Islet of Langerhans (tissue), 1 donor: ENCODE data around the gene SYNE2.
"Not testable (repeated sequence)": the region's sequence is repeated elsewhere in the genome, so short reads cannot be mapped to it uniquely, and the experiment has no call there.

Experiments
- FAIRE-seq: peaks from one replicate; lab custom pipeline; 2011; peaks lifted over from hg19 to GRCh38; lab: Jason Lieb, UNC

SYNE2 gene

GRCh38 chr14:64195199-64195598, 342.4 kb downstream of the SYNE2 start:
- FAIRE-seq, result no peak

- FAIRE-seq, result no peak
These were observed 343.3 kb downstream of the SYNE2 start for GRCh38 chr14:64196056-64196455.

- no peak for FAIRE-seq
These were observed 344.1 kb downstream of the SYNE2 start for GRCh38 chr14:64196814-64197411.

- no peak for FAIRE-seq
These were observed 345.2 kb downstream of the SYNE2 start for GRCh38 chr14:64197996-64198395.

GRCh38 chr14:64198486-64198885, 345.7 kb downstream of the SYNE2 start:
- FAIRE-seq, result no peak

GRCh38 chr14:64200170-64200569, 347.4 kb downstream of the SYNE2 start:
- FAIRE-seq, result no peak

GRCh38 chr14:64201296-64201695, 348.5 kb downstream of the SYNE2 start:
- FAIRE-seq, result no peak

GRCh38 chr14:64201921-64202545, 349.2 kb downstream of the SYNE2 start:
- no peak for FAIRE-seq

GRCh38 chr14:64202716-64203115, 349.9 kb downstream of the SYNE2 start:
- no peak for FAIRE-seq

- no peak for FAIRE-seq
These were observed 350.7 kb downstream of the SYNE2 start for GRCh38 chr14:64203366-64204006.

- no peak for FAIRE-seq
These were observed 355.5 kb downstream of the SYNE2 start for GRCh38 chr14:64208261-64208660.

GRCh38 chr14:64208981-64209380, 356.2 kb downstream of the SYNE2 start:
- no peak for FAIRE-seq

GRCh38 chr14:64209444-64210131, 356.8 kb downstream of the SYNE2 start:
- FAIRE-seq, result no peak

- no peak for FAIRE-seq
These were observed 357.4 kb downstream of the SYNE2 start for GRCh38 chr14:64210216-64210615.

- FAIRE-seq, result not testable (repeated sequence)
These were observed 358.1 kb downstream of the SYNE2 start for GRCh38 chr14:64210912-64211311.

GRCh38 chr14:64212666-64213065, 359.9 kb downstream of the SYNE2 start:
- no peak for FAIRE-seq

- FAIRE-seq, result no peak
These were observed 360.3 kb downstream of the SYNE2 start for GRCh38 chr14:64213086-64213485.

- FAIRE-seq, result no peak
These were observed 361.2 kb downstream of the SYNE2 start for GRCh38 chr14:64213853-64214570.

- no peak for FAIRE-seq
These were observed 362.5 kb downstream of the SYNE2 start for GRCh38 chr14:64215274-64215673.

GRCh38 chr14:64215978-64216377, 363.2 kb downstream of the SYNE2 start:
- no peak for FAIRE-seq

GRCh38 chr14:64217308-64217707, 364.5 kb downstream of the SYNE2 start:
- no peak for FAIRE-seq

GRCh38 chr14:64217834-64218233, 365.0 kb downstream of the SYNE2 start:
- FAIRE-seq, result no peak
